ENCODE measurements around the gene KLK6. TPM values are rescaled to one million over a fixed set of nuclear protein-coding genes. Genes with fewer than 3 reads are reported as not detected.

The KLK6 gene
- total RNA-seq, 1 experiment from 2014 or later: not detected

GRCh38 chr19:50957587-50957986 lies 11.8 kb downstream of the KLK6 start:
- intact Hi-C loops (cut with micrococcal nuclease; ENCODE audit: unreplicated experiment): no loop called here
- H3K27ac ChIP-seq (ENCODE audit: low read length): no peak overlapping the region
- no TSS peak for BruUV-seq (replicated peaks)
- H3K9me3 ChIP-seq (ENCODE audit: control insufficient read depth, insufficient read depth, low read depth, low read length): no peaks in the 10 kb centered on the region
- H3K27me3 ChIP-seq (ENCODE audit: control insufficient read depth, insufficient read depth, low read length): no peaks in the 10 kb centered on the region; the same call in 1 of the 2 replicates
- no peaks in the 10 kb centered on the region for H3K4me1 ChIP-seq (ENCODE audit: control insufficient read depth, insufficient read depth, low read length)
- TF ChIP-seq SIN3A (IDR thresholded peaks at IDR 0.05; ENCODE audit: borderline replicate concordance, insufficient read depth, low read depth, low read length): no peak
- DNase-seq (ENCODE audit: low read depth, low spot score) (no peak), ATAC-seq (no peak)
- CTCF ChIA-PET: no interaction called here
- POLR2A ChIA-PET: no interaction called here
- in situ Hi-C loops (cut with HindIII; ENCODE audit: low pct_unique_long_range_greater_than_20kb, low sequenced_read_pairs): no loop called here
- H3K36me3 ChIP-seq (ENCODE audit: control insufficient read depth, insufficient read depth, low read length): no peaks in the 10 kb centered on the region
- H3K4me3 ChIP-seq (ENCODE audit: low read depth in 2 of 2, low read length in 2 of 2): no peak overlapping the region

- no peak within 1 kb of the TSS for H3K27ac ChIP-seq (ENCODE audit: low read length)
- POLR2A ChIA-PET: no interaction called here
- TF ChIP-seq, protein P1, sequence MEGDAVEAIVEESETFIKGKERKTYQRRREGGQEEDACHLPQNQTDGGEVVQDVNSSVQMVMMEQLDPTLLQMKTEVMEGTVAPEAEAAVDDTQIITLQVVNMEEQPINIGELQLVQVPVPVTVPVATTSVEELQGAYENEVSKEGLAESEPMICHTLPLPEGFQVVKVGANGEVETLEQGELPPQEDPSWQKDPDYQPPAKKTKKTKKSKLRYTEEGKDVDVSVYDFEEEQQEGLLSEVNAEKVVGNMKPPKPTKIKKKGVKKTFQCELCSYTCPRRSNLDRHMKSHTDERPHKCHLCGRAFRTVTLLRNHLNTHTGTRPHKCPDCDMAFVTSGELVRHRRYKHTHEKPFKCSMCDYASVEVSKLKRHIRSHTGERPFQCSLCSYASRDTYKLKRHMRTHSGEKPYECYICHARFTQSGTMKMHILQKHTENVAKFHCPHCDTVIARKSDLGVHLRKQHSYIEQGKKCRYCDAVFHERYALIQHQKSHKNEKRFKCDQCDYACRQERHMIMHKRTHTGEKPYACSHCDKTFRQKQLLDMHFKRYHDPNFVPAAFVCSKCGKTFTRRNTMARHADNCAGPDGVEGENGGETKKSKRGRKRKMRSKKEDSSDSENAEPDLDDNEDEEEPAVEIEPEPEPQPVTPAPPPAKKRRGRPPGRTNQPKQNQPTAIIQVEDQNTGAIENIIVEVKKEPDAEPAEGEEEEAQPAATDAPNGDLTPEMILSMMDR (IDR thresholded peaks at IDR 0.05): no peak
- TF ChIP-seq POLR2AphosphoS5 (IDR thresholded peaks at IDR 0.05; ENCODE audit: low read depth, low read length) (no peak), TCF7L2 (IDR thresholded peaks at IDR 0.05; ENCODE audit: low read depth, low read length) (no peak)
- H3K27me3 ChIP-seq (ENCODE audit: control insufficient read depth, insufficient read depth, low read length): no peaks in the 10 kb centered on the region; the same call in 1 of the 2 replicates
- no TSS peak for BruUV-seq (replicated peaks)
- H3K9me3 ChIP-seq (ENCODE audit: control insufficient read depth, insufficient read depth, low read depth, low read length): no peaks in the 10 kb centered on the region
- in situ Hi-C loops (cut with HindIII; ENCODE audit: low pct_unique_long_range_greater_than_20kb, low sequenced_read_pairs) (no loop called here), intact Hi-C loops (cut with micrococcal nuclease; ENCODE audit: unreplicated experiment) (no loop called here)
- no peaks in the 10 kb centered on the region for H3K4me1 ChIP-seq (ENCODE audit: control insufficient read depth, insufficient read depth, low read length)
- DNase-seq (ENCODE audit: low read depth, low spot score) (no peak), ATAC-seq (no peak)
- CTCF ChIA-PET: no interaction called here
- no peak within 1 kb of the TSS for H3K4me3 ChIP-seq (ENCODE audit: low read depth in 2 of 2, low read length in 2 of 2)
- no peaks in the 10 kb centered on the region for H3K36me3 ChIP-seq (ENCODE audit: control insufficient read depth, insufficient read depth, low read length)
Observed at GRCh38 chr19:50952910-50953309, 16.5 kb downstream of the KLK6 start, which contains the start of gene KLK5. Gene KLK5 (minus strand): TSS chr19:50953038. CDS start chr19:50952657, 381 bp downstream.

DNA sequence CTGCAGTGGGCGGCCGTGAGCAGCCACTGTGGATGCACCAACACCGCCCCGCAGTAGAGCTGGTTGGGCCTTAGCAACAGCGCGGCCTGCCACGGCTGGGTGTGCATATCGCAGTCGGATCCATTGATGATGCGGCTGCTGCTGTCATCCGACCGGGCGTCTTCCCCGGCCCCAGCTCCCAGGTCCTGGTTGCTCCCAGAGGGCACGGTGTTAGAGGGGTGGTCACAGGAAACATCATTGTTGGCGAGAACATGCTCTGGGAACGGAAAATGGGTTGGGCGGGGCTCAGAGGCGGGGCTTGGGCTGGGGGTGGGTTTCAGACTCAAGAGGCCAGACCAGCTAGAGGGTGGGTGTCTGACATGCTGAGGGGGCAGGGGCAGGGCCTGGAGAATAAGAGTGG lies 19.5 kb downstream of the KLK6 start:
- DNase-seq (ENCODE audit: low read depth, low spot score): no peak
- CTCF ChIA-PET: no interaction called here
- no peaks in the 10 kb centered on the region for H3K9me3 ChIP-seq (ENCODE audit: control insufficient read depth, insufficient read depth, low read depth, low read length)
- no TSS peak for BruUV-seq (replicated peaks)
- POLR2A ChIA-PET: no interaction called here
- TF ChIP-seq, protein P2, sequence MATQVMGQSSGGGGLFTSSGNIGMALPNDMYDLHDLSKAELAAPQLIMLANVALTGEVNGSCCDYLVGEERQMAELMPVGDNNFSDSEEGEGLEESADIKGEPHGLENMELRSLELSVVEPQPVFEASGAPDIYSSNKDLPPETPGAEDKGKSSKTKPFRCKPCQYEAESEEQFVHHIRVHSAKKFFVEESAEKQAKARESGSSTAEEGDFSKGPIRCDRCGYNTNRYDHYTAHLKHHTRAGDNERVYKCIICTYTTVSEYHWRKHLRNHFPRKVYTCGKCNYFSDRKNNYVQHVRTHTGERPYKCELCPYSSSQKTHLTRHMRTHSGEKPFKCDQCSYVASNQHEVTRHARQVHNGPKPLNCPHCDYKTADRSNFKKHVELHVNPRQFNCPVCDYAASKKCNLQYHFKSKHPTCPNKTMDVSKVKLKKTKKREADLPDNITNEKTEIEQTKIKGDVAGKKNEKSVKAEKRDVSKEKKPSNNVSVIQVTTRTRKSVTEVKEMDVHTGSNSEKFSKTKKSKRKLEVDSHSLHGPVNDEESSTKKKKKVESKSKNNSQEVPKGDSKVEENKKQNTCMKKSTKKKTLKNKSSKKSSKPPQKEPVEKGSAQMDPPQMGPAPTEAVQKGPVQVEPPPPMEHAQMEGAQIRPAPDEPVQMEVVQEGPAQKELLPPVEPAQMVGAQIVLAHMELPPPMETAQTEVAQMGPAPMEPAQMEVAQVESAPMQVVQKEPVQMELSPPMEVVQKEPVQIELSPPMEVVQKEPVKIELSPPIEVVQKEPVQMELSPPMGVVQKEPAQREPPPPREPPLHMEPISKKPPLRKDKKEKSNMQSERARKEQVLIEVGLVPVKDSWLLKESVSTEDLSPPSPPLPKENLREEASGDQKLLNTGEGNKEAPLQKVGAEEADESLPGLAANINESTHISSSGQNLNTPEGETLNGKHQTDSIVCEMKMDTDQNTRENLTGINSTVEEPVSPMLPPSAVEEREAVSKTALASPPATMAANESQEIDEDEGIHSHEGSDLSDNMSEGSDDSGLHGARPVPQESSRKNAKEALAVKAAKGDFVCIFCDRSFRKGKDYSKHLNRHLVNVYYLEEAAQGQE (IDR thresholded peaks at IDR 0.05; ENCODE audit: insufficient read depth in 1 of 2, low read depth in 2 of 2, low read length in 1 of 2): no peak
- TF ChIP-seq TCF7L2 (IDR thresholded peaks at IDR 0.05; ENCODE audit: low read depth, low read length) (no peak), POLR2AphosphoS5 (IDR thresholded peaks at IDR 0.05; ENCODE audit: low read depth, low read length) (no peak), SIN3A (IDR thresholded peaks at IDR 0.05; ENCODE audit: borderline replicate concordance, insufficient read depth, low read depth, low read length) (no peak)
- TF ChIP-seq, protein P1 (IDR thresholded peaks at IDR 0.05): no peak
- H3K4me3 ChIP-seq (ENCODE audit: low read depth in 2 of 2, low read length in 2 of 2): no peak overlapping the region
- no peaks in the 10 kb centered on the region for H3K36me3 ChIP-seq (ENCODE audit: control insufficient read depth, insufficient read depth, low read length)
- intact Hi-C loops (cut with micrococcal nuclease; ENCODE audit: unreplicated experiment): no loop called here
- H3K27me3 ChIP-seq (ENCODE audit: control insufficient read depth, insufficient read depth, low read length): no peaks in the 10 kb centered on the region; the same call in 1 of the 2 replicates
- ATAC-seq: no peak
- no peak overlapping the region for H3K27ac ChIP-seq (ENCODE audit: low read length)
- in situ Hi-C loops (cut with HindIII; ENCODE audit: low pct_unique_long_range_greater_than_20kb, low sequenced_read_pairs): no loop called here
- no peaks in the 10 kb centered on the region for H3K4me1 ChIP-seq (ENCODE audit: control insufficient read depth, insufficient read depth, low read length)

Measured in Panc1 (cell line).